Heart right ventricle (tissue), 16 donors: ENCODE results near the gene CUEDC2. TPM values are rescaled to one million over a fixed set of nuclear protein-coding genes. Genes with fewer than 3 reads are reported as not detected.

Source experiments
- ATAC-seq, 8 donors: fragments of 200-7000 bp; cut with Tn5 transposase; one replicate each; pipeline ENCODE4 v1.9.1; 2020; ENCODE audit warnings: mild to moderate bottlenecking in 8 of 8, moderate library complexity in 8 of 8, moderate number of reproducible peaks in 1 of 8
- DNase-seq, 2 donors: peaks; one replicate each; pipeline ENCODE4 v3.0.0-alpha.2; 2020
- H3K27ac ChIP-seq, 10 donors: fragments of 200-600 bp; sonication (generic) in 2 of 10; one replicate each; pipeline versions ENCODE4 v1.5.0 to v1.8.0; 2020 to 2022; ENCODE audit warnings: mild to moderate bottlenecking in 3 of 10
- H3K27me3 ChIP-seq, 7 donors: fragments of 200-600 bp; one replicate each; pipeline ENCODE4 v1.8.0; 2021 to 2022; ENCODE audit warnings: mild to moderate bottlenecking in 2 of 7
- H3K36me3 ChIP-seq, 9 donors: fragments of 200-600 bp; sonication (generic) in 1 of 9; one replicate each; pipeline versions ENCODE4 v1.5.0 to v1.8.0; 2020 to 2022; ENCODE audit warnings: mild to moderate bottlenecking in 2 of 9
- H3K4me1 ChIP-seq, 9 donors: fragments of 200-600 bp; sonication (generic) in 1 of 9; one replicate each; pipeline versions ENCODE4 v1.5.0 to v1.8.0; 2020 to 2022; ENCODE audit warnings: mild to moderate bottlenecking in 4 of 9
- H3K4me3 ChIP-seq, 10 donors: fragments of 200-600 bp; sonication (generic) in 2 of 10; one replicate each; pipeline versions ENCODE4 v1.5.0 to v1.8.0; 2020 to 2022; ENCODE audit warnings: mild to moderate bottlenecking in 7 of 10, moderate library complexity in 2 of 10
- H3K9me3 ChIP-seq, 11 donors: fragments of 200-600 bp in 10 of 11; sonication (generic) in 2 of 11; one replicate each; pipeline versions ENCODE4 v1.5.0 to v1.8.0; 2013 to 2022; ENCODE audit warnings: mild to moderate bottlenecking in 2 of 11, control low read depth in 1 of 11, moderate library complexity in 1 of 11
- CTCF ChIP-seq, 9 donors: fragments of 200-600 bp; sonication (generic) in 2 of 9; IDR thresholded peaks; one replicate each; pipeline versions ENCODE4 v1.5.0 to v1.8.0; 2021 to 2022; ENCODE audit warnings: antibody characterized with exemption in 9 of 9, mild to moderate bottlenecking in 5 of 9, moderate library complexity in 1 of 9
- WGBS, 2 donors: extraction: QIAGEN DNeasy Blood & Tissue Kit; methylation state at CpG; one replicate each; pipeline ENCODE4 v1.1.7; 2013; ENCODE audit warnings: inconsistent platforms in 1 of 2; 5-methylcytosine and 5-hydroxymethylcytosine counted together
- intact Hi-C, 10 donors: fragments of 100-400 bp; cut with DNase I; formaldehyde crosslinking; loops; one replicate each; pipeline versions ENCODE4 v1.11.1 to v1.14.2; 2022
- polyA plus RNA-seq, 2 donors: library from polyadenylated mRNA; stranded (reverse); fragments of 200-250 nt; gene quantifications; one replicate each; pipeline ENCODE4 v1.2.3, GENCODE V29; 2013
- total RNA-seq, 10 donors: library from RNA; stranded (reverse); fragmentation: NEBNext Ultra II Directional in 3 of 10; extraction: Animal tissue kit (Norgen Biotek cat#: 25700) in 3 of 10; gene quantifications; one replicate each; pipeline versions ENCODE4 v1.2.1 to v1.2.4, GENCODE V29; 2021 to 2023
- donor health status: Arrhythmogenic right ventricular cardiomyopathy.
- donor health status: ischemic (EF 13 %, LVEDD 7.1; RV severe dilation, severe dysfunction).
- donor health status: healthy with polysubstance abuse.
- donor health status: DM: no; HTN: yes; CAD: no.
- donor health status: DM: no; HTN: no; CAD: no.
- donor health status: ischemic (EF 25% LVEDD 6.9; RV normal size, moderate dysfunction).
- donor health status: ischemic (EF 25% LVEDD 5.7; RV mildly dilated, moderate dysfunction).
- donor health status: healthy.
- donor health status: DM: yes; HTN: yes; CAD: no.
- donor health status: Ischemic cardiomyopathy.
- donor health status: ischemic (EF 35%, LVEDD 5.7; RV mildly dilated, moderate dysfunction).
- donor health status: nonischemic (EF 11% LVEDD 7.7; RV severe dilation, severe dysfunction).
- donor health status: DM: yes; HTN: yes; CAD: no.
- donor health status: PGD.
- donor health status: ischemic (EF 29% LVEDD 5.4; RV normal size, mild dysfunction).
- donor health status: nonischemic (EF 23%, LVEDD 6.1; RV moderate dilation, normal function).

The CUEDC2 gene
- total and polyA plus RNA-seq, 12 donors, result 60.0 to 84.3 (median 79.1) TPM

GRCh38 chr10:102421757-102422512 lies 10.4 kb downstream of the CUEDC2 start:
- 1% methylated on average over 55 to 62 of the region's 62 CpGs for WGBS, 2 donors
- no peaks in the 10 kb centered on the region for H3K9me3 ChIP-seq
- ATAC-seq (peak in 7 of 8 donors; percentile 1 to 40 (median 5)), DNase-seq (no peak)
- intact Hi-C loops, result loop anchor here in 4 of 10 donors (1.0 to 10.0 kb wide), 5 partner anchors 27 to 253 kb away; partner anchors contain the start of genes ACTR1A (in 2 of the 4), SUFU (in 2 of the 4) and NFKB2 (in 1 of the 4)
- H3K27me3 ChIP-seq, result peaks cover 0 to 23% (median 21%) of the 10 kb centered on the region in 7 donors
- peaks cover 15 to 40% (median 36%) of the 10 kb centered on the region in 9 donors for H3K4me1 ChIP-seq
- peaks cover 0 to 25% (median 0%) of the 10 kb centered on the region in 9 donors for H3K36me3 ChIP-seq
- peak overlapping the region; percentile 80 to 100 (median 94) for H3K4me3 ChIP-seq
- no peak for TF ChIP-seq CTCF (IDR thresholded peaks at IDR 0.05)
- peak overlapping the region; percentile 70 to 97 (median 91) for H3K27ac ChIP-seq

- 0% methylated on average over 14 of the region's 14 CpGs for WGBS, 2 donors
- intact Hi-C loops, result loop anchor here in 4 of 10 donors (1.0 to 10.0 kb wide), 4 partner anchors 41 to 252 kb away; partner anchors contain the start of genes ACTR1A (in 2 of the 4) and SUFU (in 2 of the 4)
Observed at GRCh38 chr10:102421507-102421756, 10.9 kb downstream of the CUEDC2 start.

GRCh38 chr10:102420714-102421506 lies 11.5 kb downstream of the CUEDC2 start, which contains the start of gene FBXL15:
TSS of gene FBXL15 (plus strand) at chr10:102420836. CDS start at chr10:102421130, 294 bp downstream.
- H3K4me3 ChIP-seq, result peak within 1 kb of the TSS; percentile 80 to 100 (median 94)
- peaks cover 0 to 24% (median 0%) of the 10 kb centered on the region in 9 donors for H3K36me3 ChIP-seq
- peak within 1 kb of the TSS; percentile 70 to 97 (median 91) for H3K27ac ChIP-seq
- H3K4me1 ChIP-seq, result peaks cover 15 to 40% (median 36%) of the 10 kb centered on the region in 9 donors
- H3K27me3 ChIP-seq, result peaks cover 0 to 33% (median 31%) of the 10 kb centered on the region in 7 donors
- TF ChIP-seq CTCF (IDR thresholded peaks at IDR 0.05), result peak in 2 of 9 donors; percentile 3 to 17
- H3K9me3 ChIP-seq, result no peaks in the 10 kb centered on the region
- intact Hi-C loops, result loop anchor here in 4 of 10 donors (1.0 to 10.0 kb wide), 4 partner anchors 41 to 252 kb away; partner anchors contain the start of genes ACTR1A (in 2 of the 4) and SUFU (in 2 of the 4)
- peak; percentile 94 to 97 for DNase-seq
- ATAC-seq, result peak; percentile 87 to 96 (median 92)
- WGBS, 2 donors, result 0% methylated on average over 66 of the region's 66 CpGs

More at GRCh38 chr10:102421507-102421756, 10.9 kb downstream of the CUEDC2 start:
- Histone ChIP-seq H3K36me3 (peaks cover 0 to 24% (median 0%) of the 10 kb centered on the region in 9 donors), H3K9me3 (no peaks in the 10 kb centered on the region), H3K27ac (peak overlapping the region; percentile 70 to 97 (median 91)), H3K4me3 (peak overlapping the region; percentile 80 to 100 (median 94)), H3K4me1 (peaks cover 15 to 40% (median 36%) of the 10 kb centered on the region in 9 donors), H3K27me3 (peaks cover 0 to 28% (median 26%) of the 10 kb centered on the region in 7 donors)
- ATAC-seq, result no peak
- no peak for TF ChIP-seq CTCF (IDR thresholded peaks at IDR 0.05)
- DNase-seq, result no peak
